ENCODE data around the gene M1AP. TPM values are rescaled to one million over a fixed set of nuclear protein-coding genes. Genes with fewer than 3 reads are reported as not detected.
"Not testable (repeated sequence)": the region's sequence is repeated elsewhere in the genome, so short reads cannot be mapped to it uniquely, and the experiment has no call there.

M1AP gene
- total RNA-seq, 1 experiment from 2014 or later = not detected

GRCh38 chr2:74576211-74576862 lies 71.8 kb downstream of the M1AP start:
- DNase-seq (ENCODE audit: low read depth) = no peak
- in situ Hi-C loops (cut with HindIII; ENCODE audit: low pct_unique_long_range_greater_than_20kb, low sequenced_read_pairs) = no loop called here

- no peak for DNase-seq (ENCODE audit: low read depth)
- in situ Hi-C loops (cut with HindIII; ENCODE audit: low pct_unique_long_range_greater_than_20kb, low sequenced_read_pairs) = no loop called here
Measured at GRCh38 chr2:74575320-74575719, 72.8 kb downstream of the M1AP start.

GRCh38 chr2:74573747-74574562 lies 74.2 kb downstream of the M1AP start:
- no peak for DNase-seq (ENCODE audit: low read depth)

GRCh38 chr2:74572178-74572925 lies 75.8 kb downstream of the M1AP start:
- no peak for DNase-seq (ENCODE audit: low read depth)
- in situ Hi-C loops (cut with HindIII; ENCODE audit: low pct_unique_long_range_greater_than_20kb, low sequenced_read_pairs) = no loop called here

More at GRCh38 chr2:74573747-74574562, 74.2 kb downstream of the M1AP start:
- in situ Hi-C loops (cut with HindIII; ENCODE audit: low pct_unique_long_range_greater_than_20kb, low sequenced_read_pairs) = no loop called here

GRCh38 chr2:74571058-74571457 lies 77.1 kb downstream of the M1AP start:
- in situ Hi-C loops (cut with HindIII; ENCODE audit: low pct_unique_long_range_greater_than_20kb, low sequenced_read_pairs) = no loop called here

GRCh38 chr2:74569686-74570085 lies 78.4 kb downstream of the M1AP start:
- no peak for DNase-seq (ENCODE audit: low read depth)
- in situ Hi-C loops (cut with HindIII; ENCODE audit: low pct_unique_long_range_greater_than_20kb, low sequenced_read_pairs) = no loop called here

More at GRCh38 chr2:74571058-74571457, 77.1 kb downstream of the M1AP start:
- no peak for DNase-seq (ENCODE audit: low read depth)

- in situ Hi-C loops (cut with HindIII; ENCODE audit: low pct_unique_long_range_greater_than_20kb, low sequenced_read_pairs) = no loop called here
- DNase-seq (ENCODE audit: low read depth) = no peak
Measured at GRCh38 chr2:74567881-74568280, 80.2 kb downstream of the M1AP start.

GRCh38 chr2:74566754-74567085 lies 81.4 kb downstream of the M1AP start:
- no peak for DNase-seq (ENCODE audit: low read depth)
- in situ Hi-C loops (cut with HindIII; ENCODE audit: low pct_unique_long_range_greater_than_20kb, low sequenced_read_pairs) = no loop called here

GRCh38 chr2:74566076-74566753 lies 81.9 kb downstream of the M1AP start:
- no peak for DNase-seq (ENCODE audit: low read depth)
- in situ Hi-C loops (cut with HindIII; ENCODE audit: low pct_unique_long_range_greater_than_20kb, low sequenced_read_pairs) = no loop called here

- no peak for DNase-seq (ENCODE audit: low read depth)
- in situ Hi-C loops (cut with HindIII; ENCODE audit: low pct_unique_long_range_greater_than_20kb, low sequenced_read_pairs) = no loop called here
Measured at GRCh38 chr2:74564222-74564621, 83.9 kb downstream of the M1AP start.

GRCh38 chr2:74562126-74562775 lies 85.9 kb downstream of the M1AP start:
- in situ Hi-C loops (cut with HindIII; ENCODE audit: low pct_unique_long_range_greater_than_20kb, low sequenced_read_pairs) = no loop called here
- no peak for DNase-seq (ENCODE audit: low read depth)

GRCh38 chr2:74561022-74561421 lies 87.1 kb downstream of the M1AP start:
- DNase-seq (ENCODE audit: low read depth); in situ Hi-C loops (cut with HindIII; ENCODE audit: low pct_unique_long_range_greater_than_20kb, low sequenced_read_pairs): not testable (repeated sequence)

- DNase-seq (ENCODE audit: low read depth) = no peak
- in situ Hi-C loops (cut with HindIII; ENCODE audit: low pct_unique_long_range_greater_than_20kb, low sequenced_read_pairs) = no loop called here
Measured at GRCh38 chr2:74560591-74560990, 87.5 kb downstream of the M1AP start.

GRCh38 chr2:74559912-74560311 lies 88.2 kb downstream of the M1AP start:
- DNase-seq (ENCODE audit: low read depth) = no peak
- in situ Hi-C loops (cut with HindIII; ENCODE audit: low pct_unique_long_range_greater_than_20kb, low sequenced_read_pairs) = no loop called here

GRCh38 chr2:74558284-74559230 lies 89.6 kb downstream of the M1AP start:
- in situ Hi-C loops (cut with HindIII; ENCODE audit: low pct_unique_long_range_greater_than_20kb, low sequenced_read_pairs) = no loop called here
- no peak for DNase-seq (ENCODE audit: low read depth)

- in situ Hi-C loops (cut with HindIII; ENCODE audit: low pct_unique_long_range_greater_than_20kb, low sequenced_read_pairs) = no loop called here
- DNase-seq (ENCODE audit: low read depth) = no peak
Measured at GRCh38 chr2:74556831-74557370, 91.2 kb downstream of the M1AP start.

- in situ Hi-C loops (cut with HindIII; ENCODE audit: low pct_unique_long_range_greater_than_20kb, low sequenced_read_pairs) = no loop called here
- DNase-seq (ENCODE audit: low read depth) = no peak
Measured at GRCh38 chr2:74556159-74556558, 92.0 kb downstream of the M1AP start.
